ENCODE measurements around the gene FBXW9. TPM values are rescaled to one million over a fixed set of nuclear protein-coding genes. Genes with fewer than 3 reads are reported as not detected.

The FBXW9 gene
- total RNA-seq, 2 experiments from 2014 or later: 7.2 to 8.7 TPM

- intact Hi-C loops (cut with micrococcal nuclease): loop anchor here (2.0 kb wide), 1 partner anchor 84 kb away; no protein-coding TSS in a partner anchor
- CTCF ChIA-PET: interaction anchor here (0.6 to 4.5 kb wide), 9 partner anchors 9 to 196 kb away, joined by 3 to 27 read pairs (median 4); partner anchors contain the start of genes MAN2B1 and WDR83
- Mint-ChIP-seq H3K4me3 (no peak overlapping the region), H3K36me3 (ENCODE audit: low read depth) (peaks cover 38% of the 10 kb centered on the region), H3K4me1 (ENCODE audit: low read depth) (peaks cover 30% of the 10 kb centered on the region), H3K9me3 (no peaks in the 10 kb centered on the region), H3K27ac (no peak overlapping the region), H3K27me3 (ENCODE audit: low read depth) (no peaks in the 10 kb centered on the region)
- peak; percentile 93 for DNase-seq
Observed at GRCh38 chr19:12676384-12676792, 20.0 kb downstream of the FBXW9 start.

- H3K36me3 Mint-ChIP-seq (ENCODE audit: low read depth): peaks cover 36% of the 10 kb centered on the region
- H3K9me3 Mint-ChIP-seq: no peaks in the 10 kb centered on the region
- CTCF ChIA-PET: interaction anchor here (0.6 to 4.5 kb wide), 4 partner anchors 9 to 195 kb away, joined by 3 to 27 read pairs (median 4); partner anchors contain the start of genes MAN2B1 and WDR83
- no peak for DNase-seq
- no peak overlapping the region for H3K4me3 Mint-ChIP-seq
- peaks cover 27% of the 10 kb centered on the region for H3K4me1 Mint-ChIP-seq (ENCODE audit: low read depth)
- intact Hi-C loops (cut with micrococcal nuclease): loop anchor here (2.0 kb wide), 1 partner anchor 85 kb away; no protein-coding TSS in a partner anchor
- H3K27ac Mint-ChIP-seq: no peak overlapping the region
- no peaks in the 10 kb centered on the region for H3K27me3 Mint-ChIP-seq (ENCODE audit: low read depth)
Observed at GRCh38 chr19:12675940-12676339, 20.5 kb downstream of the FBXW9 start.

GRCh38 chr19:12675399-12675798 is 21.0 kb downstream of the FBXW9 start:
- no peak overlapping the region for H3K27ac Mint-ChIP-seq
- H3K9me3 Mint-ChIP-seq: no peaks in the 10 kb centered on the region

GRCh38 chr19:12672744-12673143 is 23.7 kb downstream of the FBXW9 start:
- Mint-ChIP-seq H3K4me1 (ENCODE audit: low read depth) (peaks cover 39% of the 10 kb centered on the region), H3K4me3 (no peak overlapping the region), H3K36me3 (ENCODE audit: low read depth) (peaks cover 32% of the 10 kb centered on the region), H3K27ac (no peak overlapping the region), H3K27me3 (ENCODE audit: low read depth) (no peaks in the 10 kb centered on the region), H3K9me3 (no peaks in the 10 kb centered on the region)
- CTCF ChIA-PET: interaction anchor here (0.7 to 2.9 kb wide), 8 partner anchors 8 to 111 kb away, joined by 3 to 16 read pairs (median 4); no protein-coding TSS in a partner anchor
- intact Hi-C loops (cut with micrococcal nuclease): loop anchor here (1.0 kb wide), 2 partner anchors 32 to 108 kb away; no protein-coding TSS in a partner anchor
- no peak for DNase-seq

More at GRCh38 chr19:12675399-12675798, 21.0 kb downstream of the FBXW9 start:
- H3K4me3 Mint-ChIP-seq: no peak overlapping the region
- H3K4me1 Mint-ChIP-seq (ENCODE audit: low read depth): peaks cover 30% of the 10 kb centered on the region
- CTCF ChIA-PET: no interaction called here
- intact Hi-C loops (cut with micrococcal nuclease): no loop called here
- H3K27me3 Mint-ChIP-seq (ENCODE audit: low read depth): no peaks in the 10 kb centered on the region
- H3K36me3 Mint-ChIP-seq (ENCODE audit: low read depth): peaks cover 34% of the 10 kb centered on the region
- DNase-seq: no peak

GRCh38 chr19:12670159-12670928 is 26.1 kb downstream of the FBXW9 start:
- H3K36me3 Mint-ChIP-seq (ENCODE audit: low read depth): peaks cover 27% of the 10 kb centered on the region
- peak overlapping the region; percentile 100 for H3K27ac Mint-ChIP-seq
- intact Hi-C loops (cut with micrococcal nuclease): no loop called here
- peaks cover 38% of the 10 kb centered on the region for H3K4me1 Mint-ChIP-seq (ENCODE audit: low read depth)
- no peaks in the 10 kb centered on the region for H3K9me3 Mint-ChIP-seq
- peak overlapping the region; percentile 95 for H3K4me3 Mint-ChIP-seq
- no peak for DNase-seq
- no peaks in the 10 kb centered on the region for H3K27me3 Mint-ChIP-seq (ENCODE audit: low read depth)
- CTCF ChIA-PET: interaction anchor here (1.4 to 1.6 kb wide), 2 partner anchors 30 to 121 kb away, joined by 3 to 5 read pairs; no protein-coding TSS in a partner anchor

- Mint-ChIP-seq H3K27me3 (ENCODE audit: low read depth) (no peaks in the 10 kb centered on the region), H3K36me3 (ENCODE audit: low read depth) (peaks cover 33% of the 10 kb centered on the region), H3K27ac (peak overlapping the region; percentile 100), H3K4me3 (peak overlapping the region; percentile 95), H3K9me3 (no peaks in the 10 kb centered on the region), H3K4me1 (ENCODE audit: low read depth) (peaks cover 46% of the 10 kb centered on the region)
- peak; percentile 82 for DNase-seq
- intact Hi-C loops (cut with micrococcal nuclease): loop anchor here (1.0 to 10.0 kb wide), 6 partner anchors 12 to 577 kb away; partner anchors contain the start of genes DHPS, ZNF44, ZNF490 and ZNF791
- CTCF ChIA-PET: interaction anchor here (4.8 kb wide), 1 partner anchor 8 kb away, joined by 27 read pairs; no protein-coding TSS in a partner anchor
Observed at GRCh38 chr19:12669270-12670158, 26.9 kb downstream of the FBXW9 start.

- peaks cover 51% of the 10 kb centered on the region for H3K4me1 Mint-ChIP-seq (ENCODE audit: low read depth)
Observed at GRCh38 chr19:12668932-12669269, 27.5 kb downstream of the FBXW9 start.

GRCh38 chr19:12668346-12668745 is 28.1 kb downstream of the FBXW9 start:
- no peaks in the 10 kb centered on the region for H3K27me3 Mint-ChIP-seq (ENCODE audit: low read depth)
- peak overlapping the region; percentile 95 for H3K4me3 Mint-ChIP-seq
- intact Hi-C loops (cut with micrococcal nuclease): loop anchor here (5.0 to 10.0 kb wide), 3 partner anchors 374 to 576 kb away; partner anchors contain the start of gene ZNF44
- peak overlapping the region; percentile 100 for H3K27ac Mint-ChIP-seq
- CTCF ChIA-PET: interaction anchor here (0.9 to 4.8 kb wide), 2 partner anchors 10 to 97 kb away, joined by 4 to 27 read pairs; no protein-coding TSS in a partner anchor
- no peaks in the 10 kb centered on the region for H3K9me3 Mint-ChIP-seq
- H3K4me1 Mint-ChIP-seq (ENCODE audit: low read depth): peaks cover 51% of the 10 kb centered on the region
- DNase-seq: no peak
- H3K36me3 Mint-ChIP-seq (ENCODE audit: low read depth): peaks cover 38% of the 10 kb centered on the region

More at GRCh38 chr19:12668932-12669269, 27.5 kb downstream of the FBXW9 start:
- intact Hi-C loops (cut with micrococcal nuclease): loop anchor here (1.0 to 10.0 kb wide), 6 partner anchors 12 to 577 kb away; partner anchors contain the start of genes DHPS, ZNF44, ZNF490 and ZNF791
- CTCF ChIA-PET: interaction anchor here (0.9 to 4.8 kb wide), 2 partner anchors 9 to 97 kb away, joined by 4 to 27 read pairs; no protein-coding TSS in a partner anchor
- no peaks in the 10 kb centered on the region for H3K9me3 Mint-ChIP-seq
- peak overlapping the region; percentile 95 for H3K4me3 Mint-ChIP-seq
- peak; percentile 65 for DNase-seq
- peaks cover 32% of the 10 kb centered on the region for H3K36me3 Mint-ChIP-seq (ENCODE audit: low read depth)
- H3K27ac Mint-ChIP-seq: peak overlapping the region; percentile 100
- no peaks in the 10 kb centered on the region for H3K27me3 Mint-ChIP-seq (ENCODE audit: low read depth)

- Mint-ChIP-seq H3K9me3 (no peaks in the 10 kb centered on the region), H3K27ac (peak overlapping the region; percentile 46), H3K4me1 (ENCODE audit: low read depth) (peaks cover 51% of the 10 kb centered on the region), H3K36me3 (ENCODE audit: low read depth) (peaks cover 42% of the 10 kb centered on the region), H3K4me3 (peak overlapping the region; percentile 95), H3K27me3 (ENCODE audit: low read depth) (no peaks in the 10 kb centered on the region)
- no peak for DNase-seq
- intact Hi-C loops (cut with micrococcal nuclease): loop anchor here (5.0 to 10.0 kb wide), 3 partner anchors 373 to 576 kb away; partner anchors contain the start of gene ZNF44
- CTCF ChIA-PET: interaction anchor here (0.9 to 4.8 kb wide), 2 partner anchors 10 to 98 kb away, joined by 4 to 27 read pairs; no protein-coding TSS in a partner anchor
Observed at GRCh38 chr19:12667731-12668302, 28.6 kb downstream of the FBXW9 start.

- intact Hi-C loops (cut with micrococcal nuclease): loop anchor here (1.0 to 10.0 kb wide), 4 partner anchors 26 to 574 kb away; partner anchors contain the start of gene ZNF44
- CTCF ChIA-PET: interaction anchor here (0.6 to 4.8 kb wide), 8 partner anchors 12 to 181 kb away, joined by 3 to 27 read pairs (median 3); no protein-coding TSS in a partner anchor
- Mint-ChIP-seq H3K36me3 (ENCODE audit: low read depth) (peaks cover 36% of the 10 kb centered on the region), H3K27ac (peak within 1 kb of the TSS; percentile 93), H3K9me3 (no peaks in the 10 kb centered on the region), H3K27me3 (ENCODE audit: low read depth) (no peaks in the 10 kb centered on the region), H3K4me3 (peak within 1 kb of the TSS; percentile 95), H3K4me1 (ENCODE audit: low read depth) (peaks cover 47% of the 10 kb centered on the region)
- peak; percentile 84 for DNase-seq
Observed at GRCh38 chr19:12666265-12667048, 30.0 kb downstream of the FBXW9 start, which contains the start of the genes MAN2B1 and WDR83. Gene MAN2B1 (minus strand): TSS chr19:12666742. CDS start chr19:12666701, 41 bp downstream. Gene WDR83 (plus strand): TSS chr19:12666807. CDS start chr19:12669791, 2,984 bp downstream.
